H1 (cell line): ENCODE results near the gene DUSP10. TPM values are rescaled to one million over a fixed set of nuclear protein-coding genes. Genes with fewer than 3 reads are reported as not detected.

ENCODE experiments used
- CTCF ChIA-PET: fragments of 300-600 bp; sonication (Branson Sonifier 250); formaldehyde crosslinking; loops from one replicate; lab custom pipeline; 2021; ENCODE audit not compliant: partially characterized antibody; lab: Charles Lee
- POLR2A ChIA-PET: fragments of 300-600 bp; sonication (Branson Sonifier 250); formaldehyde crosslinking; loops from one replicate; lab custom pipeline; 2021; ENCODE audit warnings: inconsistent platforms; ENCODE audit not compliant: partially characterized antibody; lab: Charles Lee
- DNase-seq, 2 experiments: peaks; one replicate each; pipeline versions ENCODE4 v3.0.0 to v3.0.0-alpha.2; 2010 to 2022; ENCODE audit warnings: low spot score in 2 of 2, low read depth in 1 of 2, mixed read lengths in 1 of 2
- FAIRE-seq: peaks from 2 replicates; lab custom pipeline; 2011; peaks lifted over from hg19 to GRCh38; lab: Jason Lieb, UNC
- H2AFZ ChIP-seq: 2 replicates; pipeline ENCODE4 v1.8.1; 2012; ENCODE audit warnings: low read length, inconsistent platforms
- H2AK5ac ChIP-seq: 2 replicates; pipeline ENCODE4 v1.6.1; 2013; ENCODE audit warnings: low read depth, low read length
- H2BK120ac ChIP-seq: replicated peaks from 2 replicates; pipeline ENCODE3; 2013; ENCODE audit warnings: low read depth, low read length, inconsistent platforms
- H2BK12ac ChIP-seq: 2 replicates; pipeline ENCODE4 v1.6.1; 2013; ENCODE audit warnings: low read depth, low read length
- H2BK15ac ChIP-seq: 2 replicates; pipeline ENCODE4 v1.6.1; 2013; ENCODE audit warnings: low read length
- H2BK20ac ChIP-seq: 2 replicates; pipeline ENCODE4 v1.6.1; 2013; ENCODE audit warnings: low read length
- H2BK5ac ChIP-seq: 2 replicates; pipeline ENCODE4 v1.6.1; 2013; ENCODE audit warnings: low read depth, low read length
- H3K14ac ChIP-seq: 2 replicates; pipeline ENCODE4 v1.6.1; 2013; ENCODE audit warnings: inconsistent platforms; ENCODE audit not compliant: insufficient read length
- H3K18ac ChIP-seq: 2 replicates; pipeline ENCODE4 v1.6.1; 2013; ENCODE audit warnings: low read length; ENCODE audit errors: extremely low read depth
- H3K23ac ChIP-seq: 2 replicates; pipeline ENCODE4 v1.6.1; 2013; ENCODE audit warnings: inconsistent platforms; ENCODE audit not compliant: insufficient read length
- H3K23me2 ChIP-seq: 2 replicates; pipeline ENCODE4 v1.6.1; 2013; ENCODE audit warnings: low read depth, low read length
- H3K27ac ChIP-seq: 2 replicates; pipeline ENCODE4 v1.6.1; 2011; ENCODE audit warnings: low read depth, low read length, inconsistent platforms
- H3K27me3 ChIP-seq, 4 experiments: replicated peaks in 1 of 4; 1 replicate in 1 of 4; 2 replicates in 3 of 4; pipeline versions ENCODE4 v1.6.1 to v1.8.1; 2011 to 2013; ENCODE audit warnings: low read length in 3 of 4, mild to moderate bottlenecking in 3 of 4, inconsistent platforms in 2 of 4, mixed read lengths in 2 of 4, moderate library complexity in 1 of 4; ENCODE audit not compliant: control insufficient read depth in 3 of 4, insufficient read depth in 3 of 4; ENCODE audit errors: extremely low read depth in 1 of 4
- H3K36me3 ChIP-seq, 4 experiments: 2 replicates each; pipeline versions ENCODE4 v1.6.1 to v1.8.1; 2011 to 2013; ENCODE audit warnings: mild to moderate bottlenecking in 4 of 4, low read length in 3 of 4, moderate library complexity in 2 of 4, control low read depth in 1 of 4, inconsistent platforms in 1 of 4; ENCODE audit not compliant: insufficient read depth in 4 of 4, control insufficient read depth in 2 of 4
- H3K4ac ChIP-seq: replicated peaks from 2 replicates; pipeline ENCODE3; 2013; ENCODE audit warnings: low read length, low read depth, mixed read lengths, inconsistent platforms; ENCODE audit not compliant: insufficient read length
- H3K4me1 ChIP-seq, 4 experiments: replicated peaks in 1 of 4; 1 replicate in 1 of 4; 2 replicates in 3 of 4; pipeline versions ENCODE4 v1.6.1 to v1.8.1; 2011 to 2013; ENCODE audit warnings: low read length in 3 of 4, inconsistent platforms in 2 of 4, mixed read lengths in 1 of 4; ENCODE audit not compliant: insufficient read depth in 4 of 4, control insufficient read depth in 3 of 4
- H3K4me2 ChIP-seq, 2 experiments: 2 replicates each; pipeline versions ENCODE4 v1.6.1 to v1.8.1; 2011 to 2013; ENCODE audit warnings: low read depth in 2 of 2, low read length in 2 of 2, control low read depth in 1 of 2, inconsistent platforms in 1 of 2, mild to moderate bottlenecking in 1 of 2; ENCODE audit not compliant: insufficient read depth in 1 of 2
- H3K4me3 ChIP-seq, 4 experiments: fragments of 200-600, 300-600 bp in 1 of 4; sonication (generic), shearing (Covaris generic), sonication (Bioruptor Twin) in 1 of 4; 2 replicates each; pipeline versions ENCODE4 v1.5.1 to v1.8.1; 2011 to 2016; ENCODE audit warnings: low read length in 4 of 4, low read depth in 3 of 4, control low read depth in 2 of 4, inconsistent platforms in 2 of 4, mild to moderate bottlenecking in 2 of 4, mixed read lengths in 1 of 4, moderate library complexity in 1 of 4; ENCODE audit not compliant: insufficient read depth in 2 of 4; ENCODE audit errors: extremely low read depth in 1 of 4
- H3K56ac ChIP-seq: replicated peaks from 2 replicates; pipeline ENCODE3; 2013; ENCODE audit warnings: low read depth, mild to moderate bottlenecking, mixed read lengths, low read length, inconsistent platforms; ENCODE audit not compliant: insufficient read length
- H3K79me1 ChIP-seq: 2 replicates; pipeline ENCODE4 v1.6.1; 2013; ENCODE audit warnings: low read depth, low read length, control low read depth
- H3K79me2 ChIP-seq, 2 experiments: 2 replicates each; pipeline versions ENCODE4 v1.6.1 to v1.8.1; 2012 to 2013; ENCODE audit warnings: low read length in 2 of 2, mild to moderate bottlenecking in 2 of 2, inconsistent platforms in 1 of 2; ENCODE audit not compliant: insufficient read depth in 2 of 2, control insufficient read depth in 1 of 2
- H3K9ac ChIP-seq, 4 experiments: replicated peaks in 1 of 4; 1 replicate in 1 of 4; 2 replicates in 3 of 4; pipeline versions ENCODE4 v1.6.1 to v1.8.1; 2011 to 2013; ENCODE audit warnings: low read depth in 3 of 4, low read length in 3 of 4, control low read depth in 2 of 4, mild to moderate bottlenecking in 2 of 4, moderate library complexity in 2 of 4, inconsistent platforms in 1 of 4; ENCODE audit errors: extremely low read depth in 1 of 4
- H3K9me3 ChIP-seq, 2 experiments: 2 replicates each; pipeline versions ENCODE4 v1.6.1 to v1.8.1; 2012 to 2013; ENCODE audit warnings: mild to moderate bottlenecking in 2 of 2, moderate library complexity in 2 of 2, control low read depth in 1 of 2, inconsistent platforms in 1 of 2, low read depth in 1 of 2, low read length in 1 of 2, mixed read lengths in 1 of 2; ENCODE audit not compliant: insufficient read depth in 2 of 2
- H4K20me1 ChIP-seq, 2 experiments: replicated peaks in 1 of 2; 2 replicates each; pipeline versions ENCODE3 to v1.8.1; 2011 to 2013; ENCODE audit warnings: inconsistent platforms in 2 of 2, low read length in 2 of 2, mild to moderate bottlenecking in 1 of 2; ENCODE audit not compliant: insufficient read depth in 2 of 2, control insufficient read depth in 1 of 2
- H4K5ac ChIP-seq: 2 replicates; pipeline ENCODE4 v1.6.1; 2013; ENCODE audit warnings: low read length, low read depth, mixed read lengths, inconsistent platforms; ENCODE audit not compliant: insufficient read length
- H4K8ac ChIP-seq: 2 replicates; pipeline ENCODE4 v1.8.0; 2013; ENCODE audit warnings: mild to moderate bottlenecking, moderate library complexity, low read length, inconsistent platforms; ENCODE audit not compliant: insufficient read depth; ENCODE audit errors: extremely low read depth
- H4K91ac ChIP-seq: replicated peaks from 2 replicates; pipeline ENCODE3; 2013; ENCODE audit warnings: low read length, mixed read lengths, inconsistent platforms; ENCODE audit not compliant: insufficient read length
- CHD2 ChIP-seq: IDR thresholded peaks from 2 replicates; pipeline ENCODE4 v1.6.1; 2012; ENCODE audit warnings: low read length, improper control_type of control experiment
- RFX5 ChIP-seq: IDR thresholded peaks from 2 replicates; pipeline ENCODE4 v1.6.1; 2011; ENCODE audit warnings: low read depth, low read length, improper control_type of control experiment, borderline replicate concordance
- SIN3A ChIP-seq, 2 experiments: IDR thresholded peaks in 1 of 2; conservative IDR thresholded peaks in 1 of 2; 2 replicates each; pipeline ENCODE4 v1.6.1; 2011 to 2012; ENCODE audit warnings: low read length in 2 of 2, improper control_type of control experiment in 1 of 2, low read depth in 1 of 2, mild to moderate bottlenecking in 1 of 2
- SUZ12 ChIP-seq: fragments of 200-600 bp; sonication (generic); IDR thresholded peaks from 2 replicates; pipeline ENCODE4 v1.6.1; 2012; ENCODE audit warnings: mild to moderate bottlenecking, inconsistent platforms, low read length, moderate library complexity, mixed read lengths
- TEAD4 ChIP-seq: IDR thresholded peaks from 2 replicates; pipeline ENCODE4 v1.6.1; 2012; ENCODE audit warnings: low read depth, low read length, inconsistent platforms, mixed read lengths
- WGBS, 2 experiments: shearing (Covaris generic) in 1 of 2; methylation state at CpG; one replicate each; pipeline versions ENCODE4 v1.1.6 to v1.1.7; 2013 to 2015; ENCODE audit warnings: low lambda C conversion rate in 2 of 2, mixed read lengths in 2 of 2, inconsistent platforms in 1 of 2, low coverage in 1 of 2, missing lambda C conversion rate in 1 of 2; ENCODE audit not compliant: insufficient replicate concordance in 2 of 2, insufficient coverage in 1 of 2, insufficient read length in 1 of 2; ENCODE audit errors: extremely low coverage in 1 of 2, missing lambda C conversion rate in 1 of 2; 5-methylcytosine and 5-hydroxymethylcytosine counted together
- polyA plus RNA-seq, 7 experiments: library from polyadenylated mRNA; depleted of rRNA in 3 of 7; stranded (reverse) in 5 of 7; unstranded in 2 of 7; fragments of >200 nt in 5 of 7; fragments of 200-250 nt in 2 of 7; gene quantifications; 1 replicate in 5 of 7; 2 replicates in 1 of 7; 4 replicates in 1 of 7; pipeline versions ENCODE4 v1.2.1 to v1.2.3, GENCODE V29; 2011 to 2013; ENCODE audit warnings: missing spikeins in 2 of 7, mixed read lengths in 2 of 7
- total RNA-seq: library from RNA; stranded (reverse); fragmentation: NEBNext Ultra II Directional; extraction: Animal tissue kit (Norgen Biotek cat#: 25700); gene quantifications from 2 replicates; pipeline ENCODE4 v1.2.1, GENCODE V29; 2021

DUSP10 gene
- total and polyA plus RNA-seq, 2 of the 8 experiments (the other 6 are each of a cell fraction or from before 2014, with no cell fraction given): 1.2 TPM

DNA sequence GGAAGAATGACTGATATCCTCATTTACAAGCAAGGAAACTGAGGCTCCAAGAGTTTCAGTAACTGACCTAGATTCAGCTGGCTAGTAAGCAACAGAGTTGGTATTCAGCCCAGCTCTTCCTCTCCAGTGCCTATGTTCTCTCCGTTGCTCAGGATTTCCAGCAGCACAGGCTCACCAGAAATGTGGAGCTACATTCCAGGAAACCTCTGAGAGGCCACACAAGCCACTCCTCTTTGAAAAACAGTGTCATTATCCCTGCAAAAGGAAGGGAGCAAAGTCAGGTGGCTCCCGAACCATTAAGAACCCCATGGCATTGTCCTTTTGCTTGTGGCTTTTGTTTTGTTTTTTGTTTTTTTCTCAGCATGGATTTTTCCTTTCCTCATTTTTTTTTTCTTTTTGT lies 40.6 kb upstream of the DUSP10 start:
- Histone ChIP-seq H3K23ac (no peak overlapping the region), H4K91ac (no peak overlapping the region), H3K4me1 (no peaks in the 10 kb centered on the region), H3K14ac (no peak overlapping the region), H3K36me3 (no peaks in the 10 kb centered on the region), H3K9me3 (no peaks in the 10 kb centered on the region), H3K23me2 (no peaks in the 10 kb centered on the region), H2AFZ (no peak overlapping the region), H2BK20ac (no peak overlapping the region), H3K18ac (no peak overlapping the region; the same call in 1 of the 2 replicates), H3K27ac (no peak overlapping the region), H2AK5ac (no peak overlapping the region), H4K20me1 (no peaks in the 10 kb centered on the region), H3K4ac (no peak overlapping the region), H4K8ac (no peak overlapping the region), H3K4me2 (no peak overlapping the region; a peak in 1 of 4 replicates), H3K27me3 (no peaks in the 10 kb centered on the region), H3K79me1 (no peaks in the 10 kb centered on the region), H3K79me2 (no peaks in the 10 kb centered on the region), H2BK12ac (no peak overlapping the region), H2BK15ac (no peak overlapping the region), H3K56ac (no peak overlapping the region), H3K4me3 (no peak overlapping the region), H2BK120ac (no peak overlapping the region), H3K9ac (no peak overlapping the region), H4K5ac (no peak overlapping the region), H2BK5ac (no peak overlapping the region)
- no peak for DNase-seq
- 83% methylated on average over 2 of the region's 2 CpGs; no CpG with 5 or more reads in 1 of the 2 experiments for WGBS, 2 experiments
- ChIA-PET CTCF (interaction anchor here (0.7 kb wide), 1 partner anchor 12 kb away, joined by 3 read pairs; no protein-coding TSS in a partner anchor), POLR2A (no interaction called here)
- TF ChIP-seq TEAD4 (peak; percentile 51; the same call in 1 of the 2 replicates), CHD2 (no peak), RFX5 (no peak), SIN3A (conservative IDR thresholded peaks at IDR 0.05 in 1 of 2, IDR thresholded peaks at IDR 0.05 in 1 of 2; ENCODE audit: low read depth in 1 of 2, low read length in 2 of 2) (no peak), SUZ12 (no peak)
- FAIRE-seq: no peak
